ENCODE data around the gene BGLAP.

- TF ChIP-seq CTCF (optimal IDR thresholded peaks at IDR 0.05 in 1 of 3, IDR thresholded peaks at IDR 0.05 in 1 of 3, conservative IDR thresholded peaks at IDR 0.05 in 1 of 3; ENCODE audit: extremely low read depth in 1 of 3, insufficient read depth in 2 of 3, low read length in 3 of 3) (no peak), EZH2 (IDR thresholded peaks at IDR 0.05; ENCODE audit: low read length) (no peak)
Observed at GRCh38 chr1:156246781-156247459, 4.9 kb downstream of the BGLAP start.

Data from keratinocyte (primary cell).